HG03469 (cell line): ENCODE measurements around the gene RNF167.

ENCODE experiments used
- ATAC-seq: cut with Tn5 transposase; IDR thresholded peaks from one replicate; pipeline ENCODE4 v1.9.1; 2021; ENCODE audit warnings: mild to moderate bottlenecking, moderate library complexity, moderate number of reproducible peaks; ENCODE audit not compliant: unreplicated experiment

Gene RNF167

DNA sequence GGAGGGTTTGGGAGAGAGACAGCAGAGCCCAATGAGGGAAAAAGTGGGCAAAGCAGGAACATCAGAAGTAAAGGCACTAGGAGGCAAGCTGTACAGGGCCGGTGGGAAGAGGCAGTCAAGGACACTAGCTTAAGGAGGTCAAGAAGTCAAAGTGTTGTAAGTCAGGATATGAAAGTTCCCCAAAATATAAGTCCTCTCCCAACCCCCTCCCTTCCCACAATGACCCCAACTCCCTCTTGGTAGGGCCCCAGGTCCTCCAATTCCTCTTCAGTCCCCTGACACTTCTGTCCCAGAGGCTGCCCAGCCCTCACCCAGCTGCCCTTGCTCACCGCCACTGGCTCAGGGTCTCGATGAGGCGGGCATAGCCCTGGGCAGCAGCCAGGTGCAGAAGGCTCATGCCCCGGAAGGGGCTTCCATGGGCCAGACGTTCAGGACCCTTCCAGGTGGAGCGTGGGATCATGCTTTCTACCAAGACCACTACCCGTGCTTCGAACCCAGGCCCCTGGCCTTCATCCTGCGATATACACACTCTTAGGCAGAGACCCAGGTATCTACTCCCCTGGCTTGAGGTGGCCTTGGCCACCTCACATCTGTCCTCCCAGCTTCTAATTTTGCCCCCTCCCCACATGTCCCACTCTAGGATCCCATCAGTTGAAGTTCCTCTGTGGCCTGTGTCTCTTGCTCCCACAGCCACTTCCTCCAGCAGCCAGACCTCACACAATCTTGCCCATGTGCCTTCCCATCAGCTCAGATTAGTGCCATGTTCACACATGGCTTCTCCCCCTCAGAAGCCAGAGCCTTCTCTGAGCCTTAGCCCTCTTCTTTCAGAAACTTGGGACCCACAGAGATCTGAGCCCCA, 33.4 kb downstream of the RNF167 start:
- ATAC-seq: no peak

DNA sequence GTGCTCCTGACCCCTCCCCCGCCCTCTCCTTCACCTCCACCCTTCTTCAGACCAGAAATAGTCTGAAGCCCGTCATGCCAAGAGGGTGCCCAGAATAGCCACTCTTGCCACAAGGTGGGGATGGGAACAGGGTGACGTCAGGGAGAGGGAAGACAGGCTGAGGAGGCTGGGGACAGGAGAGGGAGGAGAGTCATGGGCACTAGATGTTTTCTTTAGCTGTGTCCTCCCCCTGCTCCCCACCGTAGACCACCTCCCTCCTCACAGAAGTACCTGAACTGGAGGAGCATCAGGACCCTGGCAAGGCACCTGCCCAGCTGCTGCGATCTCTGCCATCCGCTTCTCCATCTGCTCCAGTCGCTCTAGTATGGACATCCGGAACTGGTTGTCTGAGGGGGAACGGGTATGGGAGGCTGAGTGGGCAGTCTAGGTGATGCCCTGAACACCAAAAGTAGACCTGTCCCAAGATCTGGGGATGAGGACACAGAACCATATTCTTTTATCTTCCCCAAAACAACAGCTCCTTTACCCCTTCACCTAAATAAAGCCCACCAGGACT, 34.1 kb downstream of the RNF167 start:
- ATAC-seq: no peak

DNA sequence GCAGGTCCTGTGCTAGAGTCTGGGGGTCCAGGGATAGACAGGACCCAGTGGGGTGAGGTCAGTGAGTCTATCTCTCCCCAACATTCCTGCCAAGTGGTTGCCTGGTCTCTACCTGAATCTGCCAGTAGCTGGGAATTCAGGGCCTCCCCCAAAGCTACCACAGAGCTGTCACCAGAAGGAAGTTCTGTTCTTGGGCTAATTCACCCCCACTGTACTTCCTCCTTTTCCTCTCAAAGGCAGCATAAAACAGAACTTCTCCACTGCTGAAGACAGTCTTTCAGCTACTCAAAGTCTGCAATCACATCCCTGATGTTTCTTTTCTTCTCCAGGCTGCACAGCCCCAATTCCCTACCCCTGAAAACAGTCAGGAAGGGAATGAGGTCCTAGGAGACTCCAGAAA, 38.7 kb downstream of the RNF167 start:
- no peak for ATAC-seq

DNA sequence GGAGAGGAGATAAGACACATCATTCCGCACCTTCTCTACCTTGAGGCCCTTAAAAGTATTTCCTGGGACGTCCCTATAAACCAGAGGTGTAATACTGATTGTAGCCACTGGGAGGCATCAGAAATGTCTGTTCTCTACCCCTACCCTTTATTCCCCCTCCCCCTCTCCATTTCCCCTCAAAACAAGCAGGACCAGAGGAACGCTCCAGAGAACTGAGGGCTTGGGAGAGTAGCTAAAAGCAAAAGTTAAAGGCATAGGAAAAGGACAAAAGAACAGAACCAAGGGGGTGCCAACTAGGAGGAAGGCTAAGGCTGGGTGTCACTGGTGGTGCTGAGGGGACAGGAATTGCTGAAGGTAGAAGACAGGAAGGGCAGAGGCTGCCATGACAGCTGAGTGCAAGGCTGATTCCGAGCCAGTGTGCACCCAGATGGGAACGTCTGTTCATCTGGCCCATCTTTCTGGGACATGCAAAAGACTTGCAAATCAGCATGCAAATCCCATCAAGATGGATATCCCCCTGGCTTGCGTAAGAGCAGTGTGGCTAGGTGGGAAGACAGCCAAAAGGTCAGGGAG, 40.7 kb downstream of the RNF167 start:
- no peak for ATAC-seq

DNA sequence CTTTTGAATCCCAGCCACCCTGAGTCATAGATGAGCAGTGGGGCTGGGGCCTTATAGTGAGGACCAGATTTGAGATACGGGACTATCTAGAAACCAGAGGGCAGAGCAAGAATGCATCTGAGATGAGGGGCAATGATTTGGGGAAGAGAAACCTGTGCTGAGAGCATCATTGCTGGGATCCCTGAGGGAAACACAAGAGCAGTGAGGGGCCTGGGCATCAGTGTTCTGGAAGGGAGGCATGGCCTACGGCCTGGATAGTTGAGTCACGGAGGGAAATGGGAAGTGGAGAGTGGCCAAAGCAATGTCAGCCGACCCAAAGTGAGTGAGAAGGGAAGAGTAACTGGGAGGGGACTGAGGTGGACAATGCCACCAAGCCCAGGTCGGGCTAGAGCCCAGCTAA, 42.2 kb downstream of the RNF167 start:
- ATAC-seq: no peak

DNA sequence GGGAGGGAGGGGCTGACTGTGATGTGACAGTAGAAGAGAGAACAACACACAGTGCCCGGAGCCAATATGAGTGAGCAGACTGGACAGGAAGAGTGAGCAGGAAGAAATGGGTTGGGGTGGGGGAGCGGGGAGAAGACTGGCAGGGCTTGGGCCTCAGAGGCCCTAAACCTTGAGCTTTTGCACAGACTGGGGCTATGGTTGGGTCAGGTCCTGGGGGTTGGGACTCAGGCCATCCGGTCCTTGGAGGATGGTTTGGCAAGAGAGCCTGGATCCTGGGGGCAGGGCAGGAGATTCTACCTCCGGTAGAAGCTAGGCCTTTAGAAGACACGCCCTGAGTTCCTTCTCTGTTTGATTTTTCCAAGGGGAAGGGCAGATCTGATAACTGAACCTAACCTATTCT, 46.3 kb downstream of the RNF167 start:
- ATAC-seq: no peak

DNA sequence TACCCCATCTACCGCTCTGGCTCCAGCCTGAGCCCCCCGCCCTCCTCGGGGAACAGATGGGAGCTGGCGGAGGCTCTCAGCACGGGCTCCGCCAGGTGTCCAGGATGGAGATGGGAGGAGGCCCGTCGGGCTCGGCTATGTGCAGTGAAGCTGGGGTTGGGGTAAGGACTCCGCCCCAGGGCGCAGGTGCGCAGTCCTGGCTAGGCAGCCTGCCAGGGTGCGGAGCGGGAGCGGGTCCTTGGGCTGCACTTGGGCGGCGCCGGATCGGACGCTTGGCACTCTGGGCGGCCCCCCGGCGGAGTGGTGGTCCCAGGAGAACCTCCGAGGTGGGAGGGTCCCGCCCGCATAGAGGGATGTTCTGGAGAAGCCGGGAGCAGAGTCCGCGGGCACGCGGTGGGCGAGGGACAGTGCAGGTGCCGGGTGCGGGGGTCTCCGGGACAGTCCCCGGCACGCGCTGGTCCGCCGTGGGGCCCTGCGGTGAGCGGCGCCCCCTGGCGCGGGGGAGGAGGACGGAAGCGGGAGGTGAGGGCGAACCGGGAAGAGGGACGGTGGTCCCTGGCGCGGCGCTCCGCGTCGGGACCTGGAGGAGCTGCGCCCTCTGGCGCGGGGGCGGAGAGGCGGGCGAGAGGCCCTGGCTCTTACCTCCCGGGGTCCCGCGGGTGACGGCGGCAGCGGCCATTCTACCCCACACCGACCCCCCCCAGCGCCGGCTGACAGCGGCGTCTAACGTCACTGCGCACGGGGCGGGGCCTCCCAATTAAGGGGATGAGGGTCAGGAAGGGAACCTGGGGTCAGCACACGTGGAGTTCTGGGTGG, 47.1 kb downstream of the RNF167 start, which contains the start of gene CAMTA2:
Gene CAMTA2 (minus strand): TSS at position 725 of the 816 bp plus-strand sequence. CDS start 1,453 bp downstream, outside the sequence.
- no peak for ATAC-seq

DNA sequence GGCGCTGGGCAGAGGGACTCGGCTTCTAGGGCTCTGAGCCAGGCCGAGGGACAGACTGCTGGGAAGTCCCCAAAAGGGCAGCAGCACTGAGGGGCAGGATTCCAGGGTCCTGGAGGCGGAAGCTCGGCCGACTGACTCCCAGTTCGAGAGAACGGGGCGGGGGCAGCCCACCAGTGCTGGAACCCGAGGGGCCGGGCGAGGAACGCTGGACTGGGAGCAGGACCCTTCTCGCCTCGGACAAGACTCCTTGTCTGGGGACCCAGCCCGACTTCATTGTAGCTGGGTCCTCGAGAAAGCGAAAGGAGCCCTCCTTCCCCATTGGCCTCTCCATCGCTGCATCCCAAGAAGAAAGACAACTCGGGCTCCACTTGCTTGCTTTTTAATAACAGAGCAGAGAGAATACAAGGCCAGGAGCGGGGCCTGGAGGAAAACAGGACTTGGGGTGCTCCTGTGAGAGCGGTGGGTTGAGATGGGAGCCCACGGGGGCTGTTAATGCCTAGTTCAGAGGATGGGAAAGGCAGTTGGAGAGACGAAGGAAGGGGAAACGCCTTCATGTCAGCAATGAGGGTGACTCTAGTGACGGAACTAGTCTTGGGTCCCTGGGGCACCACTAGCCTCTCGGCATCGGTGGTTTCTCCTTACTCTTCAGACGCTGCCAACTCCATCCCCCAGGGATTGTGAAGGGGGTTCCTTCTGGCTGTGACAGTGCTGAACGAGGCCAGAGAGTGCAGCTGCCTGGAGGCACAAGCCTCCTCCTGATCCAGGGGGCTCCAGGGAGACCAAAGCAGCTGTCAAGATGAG, 47.9 kb downstream of the RNF167 start:
- no peak for ATAC-seq

DNA sequence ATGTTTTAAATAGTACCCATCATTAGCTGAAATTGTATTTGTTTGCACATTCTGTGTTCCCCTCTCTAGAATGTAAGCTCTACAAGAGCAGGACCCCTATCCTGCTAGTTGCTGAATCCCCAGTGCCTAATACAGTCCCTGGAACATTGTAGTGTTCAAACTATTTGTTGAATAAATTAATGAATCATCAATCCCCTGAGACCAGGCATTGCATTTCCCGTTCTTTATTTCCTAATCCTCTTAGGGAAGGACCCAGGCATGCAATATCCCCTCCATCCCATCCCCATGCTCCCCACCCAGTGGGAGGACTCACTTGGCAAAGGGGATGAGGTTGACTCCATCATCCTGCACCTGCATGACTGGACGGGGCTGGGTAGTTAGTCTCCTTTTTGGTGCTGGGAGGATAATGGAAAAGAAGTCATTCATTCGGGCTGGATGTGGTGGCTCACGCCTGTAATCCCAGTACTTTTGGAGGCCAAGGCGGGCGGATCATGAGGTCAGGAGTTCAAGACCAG, 54.1 kb downstream of the RNF167 start:
- ATAC-seq: no peak
